ENCODE data around the gene ZRANB2.

The ZRANB2 gene

DNA sequence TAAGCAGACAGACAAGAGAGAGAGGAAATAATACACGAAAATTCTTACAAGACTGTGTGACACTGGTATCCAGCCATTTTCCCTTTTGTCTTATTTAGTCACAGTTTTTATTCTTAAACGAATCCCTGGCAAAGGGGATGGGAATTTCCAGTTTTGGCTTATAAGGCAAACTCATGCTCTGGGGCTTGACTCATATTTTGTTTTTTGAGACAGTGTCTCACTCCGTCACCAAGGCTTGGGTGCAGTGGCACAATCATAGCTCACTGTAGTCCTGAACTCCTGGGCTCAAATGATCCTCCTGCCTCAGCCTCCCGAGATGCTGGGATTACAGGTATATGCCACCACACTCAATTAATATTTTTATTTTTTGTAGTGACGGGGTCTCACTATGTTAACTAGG, 65.1 kb downstream of the ZRANB2 start:
- no peaks in the 10 kb centered on the region for H3K36me3 ChIP-seq (ENCODE audit: control insufficient read depth in 2 of 2, insufficient read depth in 1 of 2, low read length in 2 of 2)
- ChIA-PET CTCF (interaction anchor here (0.7 to 1.3 kb wide), 2 partner anchors 11 to 28 kb away, joined by 3 to 5 read pairs; no protein-coding TSS in a partner anchor), POLR2A (no interaction called here)
- no peaks in the 10 kb centered on the region for H3K9me3 ChIP-seq (ENCODE audit: control insufficient read depth, insufficient read depth, low read depth, low read length)
- H3K4me3 ChIP-seq (ENCODE audit: low read depth, low read length) = no peak overlapping the region
- H3K4me1 ChIP-seq (ENCODE audit: control insufficient read depth, insufficient read depth, low read length) = no peaks in the 10 kb centered on the region
- no peak overlapping the region for H3K27ac ChIP-seq (ENCODE audit: extremely low read depth, low read depth, low read length)
- no peak for TF ChIP-seq REPIN1 (tag by site-specific recombination; IDR thresholded peaks at IDR 0.05; ENCODE audit: low read depth)
- no peak for TF ChIP-seq ZNF391 (tag by site-specific recombination; IDR thresholded peaks at IDR 0.05; ENCODE audit: borderline replicate concordance, low read depth)
- TF ChIP-seq PRDM6 (tag by site-specific recombination; IDR thresholded peaks at IDR 0.05) = no peak
- TF ChIP-seq ZNF707 (tag by site-specific recombination; IDR thresholded peaks at IDR 0.05) = no peak
- TF ChIP-seq ZNF133 (tag by site-specific recombination; IDR thresholded peaks at IDR 0.05) = no peak
- TF ChIP-seq ZNF266 (tag by site-specific recombination; IDR thresholded peaks at IDR 0.05; ENCODE audit: low read depth) = no peak
- no peak for TF ChIP-seq ZNF704 (tag by site-specific recombination; IDR thresholded peaks at IDR 0.05)
- TF ChIP-seq ZNF701 (tag by site-specific recombination; IDR thresholded peaks at IDR 0.05) = no peak
- TF ChIP-seq ZNF274 (IDR thresholded peaks at IDR 0.05; ENCODE audit: low read length) = no peak
- TF ChIP-seq ZNF274 (tag by site-specific recombination; IDR thresholded peaks at IDR 0.05; ENCODE audit: borderline replicate concordance) = no peak
- TF ChIP-seq, protein P1, sequence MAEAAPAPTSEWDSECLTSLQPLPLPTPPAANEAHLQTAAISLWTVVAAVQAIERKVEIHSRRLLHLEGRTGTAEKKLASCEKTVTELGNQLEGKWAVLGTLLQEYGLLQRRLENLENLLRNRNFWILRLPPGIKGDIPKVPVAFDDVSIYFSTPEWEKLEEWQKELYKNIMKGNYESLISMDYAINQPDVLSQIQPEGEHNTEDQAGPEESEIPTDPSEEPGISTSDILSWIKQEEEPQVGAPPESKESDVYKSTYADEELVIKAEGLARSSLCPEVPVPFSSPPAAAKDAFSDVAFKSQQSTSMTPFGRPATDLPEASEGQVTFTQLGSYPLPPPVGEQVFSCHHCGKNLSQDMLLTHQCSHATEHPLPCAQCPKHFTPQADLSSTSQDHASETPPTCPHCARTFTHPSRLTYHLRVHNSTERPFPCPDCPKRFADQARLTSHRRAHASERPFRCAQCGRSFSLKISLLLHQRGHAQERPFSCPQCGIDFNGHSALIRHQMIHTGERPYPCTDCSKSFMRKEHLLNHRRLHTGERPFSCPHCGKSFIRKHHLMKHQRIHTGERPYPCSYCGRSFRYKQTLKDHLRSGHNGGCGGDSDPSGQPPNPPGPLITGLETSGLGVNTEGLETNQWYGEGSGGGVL (tag by site-specific recombination; IDR thresholded peaks at IDR 0.05) = no peak
- no peak for TF ChIP-seq HOXD13 (CRISPR knock-in tag; IDR thresholded peaks at IDR 0.05; ENCODE audit: borderline replicate concordance)
- no peak for TF ChIP-seq TRIM28 (IDR thresholded peaks at IDR 0.05; ENCODE audit: borderline replicate concordance, low read length)
- TF ChIP-seq ZNF2 (tag by site-specific recombination; IDR thresholded peaks at IDR 0.05) = no peak
- TF ChIP-seq ZNF664 (tag by site-specific recombination; IDR thresholded peaks at IDR 0.05) = no peak
- TF ChIP-seq, protein P2, sequence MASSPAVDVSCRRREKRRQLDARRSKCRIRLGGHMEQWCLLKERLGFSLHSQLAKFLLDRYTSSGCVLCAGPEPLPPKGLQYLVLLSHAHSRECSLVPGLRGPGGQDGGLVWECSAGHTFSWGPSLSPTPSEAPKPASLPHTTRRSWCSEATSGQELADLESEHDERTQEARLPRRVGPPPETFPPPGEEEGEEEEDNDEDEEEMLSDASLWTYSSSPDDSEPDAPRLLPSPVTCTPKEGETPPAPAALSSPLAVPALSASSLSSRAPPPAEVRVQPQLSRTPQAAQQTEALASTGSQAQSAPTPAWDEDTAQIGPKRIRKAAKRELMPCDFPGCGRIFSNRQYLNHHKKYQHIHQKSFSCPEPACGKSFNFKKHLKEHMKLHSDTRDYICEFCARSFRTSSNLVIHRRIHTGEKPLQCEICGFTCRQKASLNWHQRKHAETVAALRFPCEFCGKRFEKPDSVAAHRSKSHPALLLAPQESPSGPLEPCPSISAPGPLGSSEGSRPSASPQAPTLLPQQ (tag by site-specific recombination; IDR thresholded peaks at IDR 0.05) = no peak
- TF ChIP-seq ZNF202 (tag by site-specific recombination; IDR thresholded peaks at IDR 0.05; ENCODE audit: borderline replicate concordance) = no peak
- TF ChIP-seq, protein P3, sequence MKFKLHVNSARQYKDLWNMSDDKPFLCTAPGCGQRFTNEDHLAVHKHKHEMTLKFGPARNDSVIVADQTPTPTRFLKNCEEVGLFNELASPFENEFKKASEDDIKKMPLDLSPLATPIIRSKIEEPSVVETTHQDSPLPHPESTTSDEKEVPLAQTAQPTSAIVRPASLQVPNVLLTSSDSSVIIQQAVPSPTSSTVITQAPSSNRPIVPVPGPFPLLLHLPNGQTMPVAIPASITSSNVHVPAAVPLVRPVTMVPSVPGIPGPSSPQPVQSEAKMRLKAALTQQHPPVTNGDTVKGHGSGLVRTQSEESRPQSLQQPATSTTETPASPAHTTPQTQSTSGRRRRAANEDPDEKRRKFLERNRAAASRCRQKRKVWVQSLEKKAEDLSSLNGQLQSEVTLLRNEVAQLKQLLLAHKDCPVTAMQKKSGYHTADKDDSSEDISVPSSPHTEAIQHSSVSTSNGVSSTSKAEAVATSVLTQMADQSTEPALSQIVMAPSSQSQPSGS (tag by site-specific recombination; IDR thresholded peaks at IDR 0.05; ENCODE audit: low read depth) = no peak
- TF ChIP-seq GLI2 (tag by site-specific recombination; IDR thresholded peaks at IDR 0.05; ENCODE audit: borderline replicate concordance, low read depth) = no peak
- TF ChIP-seq HOXA7 (CRISPR knock-in tag; IDR thresholded peaks at IDR 0.05; ENCODE audit: borderline replicate concordance) = no peak
